Body of pancreas (tissue), 4 donors: ENCODE data around the gene LRRN3. TPM values are rescaled to one million over a fixed set of nuclear protein-coding genes. Genes with fewer than 3 reads are reported as not detected.

Source experiments
- ATAC-seq: fragments of 150-250 bp; one replicate; pipeline ENCODE4 v1.9.1; 2016
- DNase-seq, 4 donors: peaks; one replicate each; pipeline ENCODE4 v3.0.0-alpha.2; 2019
- H3K27ac ChIP-seq, 4 donors: fragments of 200-600 bp; sonication (generic); 1 replicate in 3 of 4; 2 replicates in 1 of 4; pipeline versions ENCODE4 v1.5.1 to v1.6.1; 2016 to 2019; ENCODE audit warnings: mild to moderate bottlenecking in 1 of 4, mixed read lengths in 1 of 4, moderate library complexity in 1 of 4
- H3K27me3 ChIP-seq, 2 donors: fragments of 200-600 bp; sonication (generic); one replicate each; pipeline ENCODE4 v1.6.0; 2016; ENCODE audit warnings: mild to moderate bottlenecking in 1 of 2
- H3K36me3 ChIP-seq, 2 donors: fragments of 200-600 bp; sonication (generic); replicated peaks in 1 of 2; 2 replicates each; pipeline ENCODE4 v1.5.1; 2016; ENCODE audit warnings: low read depth in 2 of 2; ENCODE audit not compliant: insufficient read depth in 1 of 2
- H3K4me1 ChIP-seq: fragments of 200-600 bp; sonication (generic); one replicate; pipeline ENCODE4 v1.6.0; 2016
- H3K4me3 ChIP-seq, 2 donors: fragments of 200-600 bp; sonication (generic); 1 replicate in 1 of 2; 2 replicates in 1 of 2; pipeline ENCODE4 v1.5.1; 2016 to 2019
- H3K9me3 ChIP-seq, 3 donors: fragments of 200-600 bp; sonication (generic); 1 replicate in 2 of 3; 2 replicates in 1 of 3; pipeline ENCODE4 v1.5.1; 2016
- POLR2A ChIP-seq, 3 donors: fragments of 450-650 bp; IDR thresholded peaks; one replicate each; pipeline ENCODE4 v1.6.1; 2016; ENCODE audit warnings: antibody characterized with exemption in 3 of 3, mild to moderate bottlenecking in 2 of 3
- WGBS, 2 donors: methylation state at CpG; one replicate each; pipeline ENCODE4 v1.1.5; 2017; 5-methylcytosine and 5-hydroxymethylcytosine counted together
- intact Hi-C: fragments of 100-400 bp; cut with DNase I; formaldehyde crosslinking; loops from one replicate; pipeline ENCODE4 v1.15.1; 2023
- total RNA-seq, 2 donors: library from RNA; depleted of rRNA; stranded (reverse); fragments of >200 nt; gene quantifications; one replicate each; pipeline ENCODE4 v1.1.0, GENCODE V29; 2016
- TF ChIP-seq, protein P1 (sequence below), 7 experiments: fragments of 450-650 bp in 4 of 7; fragments of 200-600 bp in 3 of 7; sonication (generic) in 3 of 7; IDR thresholded peaks; one replicate each; pipeline ENCODE4 v1.5.1; 2016 to 2019; ENCODE audit warnings: antibody characterized with exemption in 7 of 7

Gene LRRN3
- total RNA-seq, 2 donors from 2014 or later: 0.26 to 2.6 TPM

- TF ChIP-seq, protein P1, sequence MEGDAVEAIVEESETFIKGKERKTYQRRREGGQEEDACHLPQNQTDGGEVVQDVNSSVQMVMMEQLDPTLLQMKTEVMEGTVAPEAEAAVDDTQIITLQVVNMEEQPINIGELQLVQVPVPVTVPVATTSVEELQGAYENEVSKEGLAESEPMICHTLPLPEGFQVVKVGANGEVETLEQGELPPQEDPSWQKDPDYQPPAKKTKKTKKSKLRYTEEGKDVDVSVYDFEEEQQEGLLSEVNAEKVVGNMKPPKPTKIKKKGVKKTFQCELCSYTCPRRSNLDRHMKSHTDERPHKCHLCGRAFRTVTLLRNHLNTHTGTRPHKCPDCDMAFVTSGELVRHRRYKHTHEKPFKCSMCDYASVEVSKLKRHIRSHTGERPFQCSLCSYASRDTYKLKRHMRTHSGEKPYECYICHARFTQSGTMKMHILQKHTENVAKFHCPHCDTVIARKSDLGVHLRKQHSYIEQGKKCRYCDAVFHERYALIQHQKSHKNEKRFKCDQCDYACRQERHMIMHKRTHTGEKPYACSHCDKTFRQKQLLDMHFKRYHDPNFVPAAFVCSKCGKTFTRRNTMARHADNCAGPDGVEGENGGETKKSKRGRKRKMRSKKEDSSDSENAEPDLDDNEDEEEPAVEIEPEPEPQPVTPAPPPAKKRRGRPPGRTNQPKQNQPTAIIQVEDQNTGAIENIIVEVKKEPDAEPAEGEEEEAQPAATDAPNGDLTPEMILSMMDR (IDR thresholded peaks at IDR 0.05): no peak
- TF ChIP-seq POLR2A (IDR thresholded peaks at IDR 0.05): no peak
- H3K27ac ChIP-seq: no peak overlapping the region
- WGBS, 2 donors: 94 to 95% methylated on average over 4 of the region's 4 CpGs
- intact Hi-C loops: loop anchor here (10.0 kb wide), 1 partner anchor 391 kb away; no protein-coding TSS in a partner anchor
- H3K4me3 ChIP-seq: no peak overlapping the region
- H3K27me3 ChIP-seq: no peaks in the 10 kb centered on the region
- ATAC-seq: no peak
- no peak for DNase-seq
- peaks cover 8% of the 10 kb centered on the region for H3K4me1 ChIP-seq
- H3K36me3 ChIP-seq: no peaks in the 10 kb centered on the region
- H3K9me3 ChIP-seq: no peaks in the 10 kb centered on the region
These were observed 2.6 kb downstream of the LRRN3 start for GRCh38 chr7:111093496-111093895.

GRCh38 chr7:111094419-111094818 is 3.5 kb downstream of the LRRN3 start:
- DNase-seq (no peak), ATAC-seq (no peak)
- intact Hi-C loops: loop anchor here (10.0 kb wide), 1 partner anchor 390 kb away; no protein-coding TSS in a partner anchor
- no peaks in the 10 kb centered on the region for H3K9me3 ChIP-seq
- H3K4me3 ChIP-seq: no peak overlapping the region
- 46 to 62% methylated on average over 1 of the region's 1 CpG for WGBS, 2 donors
- H3K27ac ChIP-seq: no peak overlapping the region
- no peak for TF ChIP-seq POLR2A (IDR thresholded peaks at IDR 0.05)
- TF ChIP-seq, protein P1 (IDR thresholded peaks at IDR 0.05): no peak
- H3K4me1 ChIP-seq: peaks cover 8% of the 10 kb centered on the region
- H3K27me3 ChIP-seq: no peaks in the 10 kb centered on the region
- no peaks in the 10 kb centered on the region for H3K36me3 ChIP-seq

DNA sequence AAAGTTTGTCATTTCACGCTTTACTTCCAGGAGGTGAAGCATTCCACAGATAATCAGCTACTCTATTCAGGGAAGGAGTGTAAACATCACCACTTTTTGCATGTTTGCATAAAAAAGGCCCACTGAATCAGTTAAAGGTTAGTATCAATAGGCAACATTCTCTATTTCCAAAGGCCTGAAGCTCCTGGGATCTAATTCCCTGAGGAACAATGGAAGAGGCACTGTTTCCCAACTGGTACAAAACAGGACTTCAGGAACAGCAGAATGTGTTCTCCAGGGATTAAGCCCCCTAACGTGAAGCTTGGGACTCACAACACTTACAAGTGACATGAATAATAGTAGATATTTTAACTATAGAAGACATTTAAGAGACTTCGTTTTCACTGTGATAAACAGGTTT is 6.1 kb downstream of the LRRN3 start:
- TF ChIP-seq, protein P1 (IDR thresholded peaks at IDR 0.05): no peak
- no peak for TF ChIP-seq POLR2A (IDR thresholded peaks at IDR 0.05)
- Histone ChIP-seq H3K4me3 (no peak overlapping the region), H3K9me3 (no peaks in the 10 kb centered on the region), H3K36me3 (no peaks in the 10 kb centered on the region), H3K27me3 (no peaks in the 10 kb centered on the region), H3K4me1 (peaks cover 8% of the 10 kb centered on the region), H3K27ac (no peak overlapping the region)
- DNase-seq (no peak), ATAC-seq (no peak)
- intact Hi-C loops: loop anchor here (10.0 kb wide), 1 partner anchor 388 kb away; no protein-coding TSS in a partner anchor
- 86 to 94% methylated on average over 3 of the region's 3 CpGs for WGBS, 2 donors

DNA sequence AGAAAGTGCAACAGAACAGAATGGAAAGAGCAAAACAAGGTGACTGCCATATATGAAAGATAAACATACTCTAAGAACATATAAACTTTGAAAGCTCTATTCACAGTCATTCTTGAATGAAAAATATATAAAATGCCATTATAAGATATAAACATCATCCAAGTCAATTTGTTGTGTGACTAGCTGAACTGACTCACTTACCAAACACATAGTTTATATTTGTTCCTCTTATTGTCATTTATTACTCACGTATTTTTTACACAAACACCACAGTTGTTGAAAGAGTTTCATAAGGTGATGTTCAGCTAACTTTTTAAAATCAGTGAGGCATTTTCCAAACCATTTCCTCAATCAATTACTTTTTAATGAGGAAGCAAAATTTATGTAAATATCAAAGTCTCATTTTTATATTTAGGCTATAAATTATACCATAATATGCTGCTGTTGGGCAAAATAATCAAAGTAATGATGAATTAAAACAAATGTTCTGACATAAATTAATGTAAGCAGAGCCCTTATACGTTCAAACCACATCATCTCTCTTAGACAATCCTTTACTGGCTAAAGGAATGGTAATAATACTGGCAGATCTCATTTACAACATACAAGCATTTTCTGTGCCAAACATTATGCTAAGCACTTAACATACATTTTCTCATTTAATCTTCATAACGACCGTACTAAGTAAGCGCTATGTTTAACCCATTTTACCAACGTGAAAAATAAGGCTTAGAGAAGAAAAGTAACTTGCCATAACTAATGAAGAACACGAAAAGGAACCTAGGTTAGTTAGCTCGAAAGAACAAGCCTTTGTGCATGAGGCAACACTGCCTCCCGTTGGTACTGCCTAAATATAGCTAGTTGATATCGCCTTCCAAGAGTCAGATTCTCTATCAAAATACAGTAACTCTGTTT is 7.3 kb downstream of the LRRN3 start:
- WGBS, 2 donors: 49 to 53% methylated on average over 10 of the region's 10 CpGs
- ATAC-seq (no peak), DNase-seq (peak in 1 of 4 donors; percentile 10)
- Histone ChIP-seq H3K27me3 (no peaks in the 10 kb centered on the region), H3K4me1 (peaks cover 14% of the 10 kb centered on the region), H3K27ac (no peak overlapping the region), H3K9me3 (no peaks in the 10 kb centered on the region), H3K4me3 (no peak overlapping the region), H3K36me3 (no peaks in the 10 kb centered on the region)
- intact Hi-C loops: loop anchor here (10.0 kb wide), 1 partner anchor 387 kb away; no protein-coding TSS in a partner anchor
- TF ChIP-seq, protein P1 (IDR thresholded peaks at IDR 0.05): peak in 5 of 7 experiments; percentile 16 to 40 (median 39)
- TF ChIP-seq POLR2A (IDR thresholded peaks at IDR 0.05): no peak
